ENCODE results near the gene EXD1. TPM values are rescaled to one million over a fixed set of nuclear protein-coding genes. Genes with fewer than 3 reads are reported as not detected.
A peak's percentile ranks its signal among the peaks of the same experiment; 100 is the strongest.

The EXD1 gene
- 0.36 and 0.39 TPM in 2 replicates for polyA plus RNA-seq (2011; rRNA removed)
- 0.03 and 0.08 TPM in 2 replicates for polyA plus RNA-seq (2012; cell fraction: cytosol; rRNA removed)
- not detected in 2 replicates for polyA plus RNA-seq (2012; cell fraction: nucleus; rRNA removed)
- polyA plus RNA-seq (2017; fragmentation: RNase III; extraction: RNeasy Plus Mini Kit Qiagen cat#74134 plus additional on column Dnase treatment): 0.14 to 0.34 TPM (median 0.26 TPM) in 3 replicates
- 0.19 and 0.25 TPM in 2 replicates for polyA minus RNA-seq (2011; rRNA and poly(A)+ RNA removed)

GRCh38 chr15:41230650-41231421, at the start of gene EXD1, which contains the start of gene CHP1:
Gene EXD1, minus strand, starts transcription at chr15:41230757. Its CDS starts 4,182 bp downstream, at chr15:41226575.
Gene CHP1, plus strand, starts transcription at chr15:41231268. Its CDS starts 115 bp downstream, at chr15:41231383.
- Histone ChIP-seq H3K9me3 (no peaks in the 10 kb centered on the region), H3K27ac (peak within 1 kb of the TSS; percentile 86 to 94), H3K4me1 (peaks cover 23% of the 10 kb centered on the region), H3K4me3 (peak within 1 kb of the TSS; percentile 83), H3K4me2 (peak within 1 kb of the TSS; percentile 86)
- ATAC-seq (peak; percentile 98 to 99), DNase-seq (ENCODE audit: low read depth in 1 of 2, low spot score in 1 of 2) (peak; percentile 88 to 97), FAIRE-seq (no peak)
- POLR2A ChIA-PET: interaction anchor here (0.6 to 1.5 kb wide), 8 partner anchors 19 to 278 kb away, joined by 3 to 8 read pairs (median 4); partner anchors contain the start of genes CHAC1, INO80, NUSAP1 and OIP5
- CTCF ChIA-PET: interaction anchor here (0.6 to 2.5 kb wide), 19 partner anchors 8 to 328 kb away, joined by 3 to 15 read pairs (median 4); partner anchors contain the start of genes NUSAP1 and OIP5
- WGBS (ENCODE audit: missing lambda C conversion rate): 0% methylated on average over 30 of the region's 72 CpGs
- TF ChIP-seq BCL3 (IDR thresholded peaks at IDR 0.05): no peak
- no peak for TF ChIP-seq FOSL2 (IDR thresholded peaks at IDR 0.05)
- peak; percentile 70 for TF ChIP-seq FOSL2 (CRISPR knock-in tag; IDR thresholded peaks at IDR 0.05)
- no peak for TF ChIP-seq HOXB13 (CRISPR knock-in tag; IDR thresholded peaks at IDR 0.05; ENCODE audit: low read depth)
- peak; percentile 37 for TF ChIP-seq POLR2A (IDR thresholded peaks at IDR 0.05; ENCODE audit: low read length)
- TF ChIP-seq HEYL (CRISPR knock-in tag; IDR thresholded peaks at IDR 0.05): no peak
- TF ChIP-seq MYC (IDR thresholded peaks at IDR 0.05; ENCODE audit: borderline replicate concordance, low read length): peak; percentile 70; the same call in 1 of the 2 replicates
- TF ChIP-seq ZFP36 (IDR thresholded peaks at IDR 0.05; ENCODE audit: borderline replicate concordance, partially characterized antibody): no peak
- TF ChIP-seq RFX5 (IDR thresholded peaks at IDR 0.05): no peak
- peak; percentile 21 for TF ChIP-seq USF2 (IDR thresholded peaks at IDR 0.05)
- TF ChIP-seq CHD2 (IDR thresholded peaks at IDR 0.05; ENCODE audit: low read length, partially characterized antibody): no peak
- TF ChIP-seq HDAC2 (IDR thresholded peaks at IDR 0.05): no peak
- TF ChIP-seq ZNF302 (CRISPR knock-in tag; IDR thresholded peaks at IDR 0.05): no peak
- TF ChIP-seq CTCF (IDR thresholded peaks at IDR 0.05): peak; percentile 78
- TF ChIP-seq MAX (IDR thresholded peaks at IDR 0.05): peak; percentile 99
- no peak for TF ChIP-seq KDM1A (IDR thresholded peaks at IDR 0.05; ENCODE audit: low read depth)
- TF ChIP-seq ESRRA (IDR thresholded peaks at IDR 0.05; ENCODE audit: borderline replicate concordance, low read length): no peak
- TF ChIP-seq HOXB5 (CRISPR knock-in tag; IDR thresholded peaks at IDR 0.05): peak; percentile 70; the same call in 1 of the 2 replicates
- TF ChIP-seq CEBPB (IDR thresholded peaks at IDR 0.05): no peak
- TF ChIP-seq RCOR1 (IDR thresholded peaks at IDR 0.05; ENCODE audit: low read depth, low read length): 0 out of 2 replicates have a peak, but pooled peaks have one; percentile 4
- TF ChIP-seq SMC3 (IDR thresholded peaks at IDR 0.05): peak; percentile 45
- TF ChIP-seq ZC3H11A (IDR thresholded peaks at IDR 0.05): no peak
- no peak for TF ChIP-seq EHMT2 (IDR thresholded peaks at IDR 0.05; ENCODE audit: low read depth)
- TF ChIP-seq HOXA7 (CRISPR knock-in tag; IDR thresholded peaks at IDR 0.05): no peak
- no peak for TF ChIP-seq KDM5A (IDR thresholded peaks at IDR 0.05)
- no peak for TF ChIP-seq ZSCAN20 (CRISPR knock-in tag; IDR thresholded peaks at IDR 0.05)
- TF ChIP-seq FOSB (CRISPR knock-in tag; IDR thresholded peaks at IDR 0.05): no peak
- TF ChIP-seq CBX8 (IDR thresholded peaks at IDR 0.05): no peak
- peak; percentile 14 for TF ChIP-seq MAFK (IDR thresholded peaks at IDR 0.05; ENCODE audit: partially characterized antibody)
- peak; percentile 98 for TF ChIP-seq E2F6 (IDR thresholded peaks at IDR 0.05; ENCODE audit: borderline replicate concordance, low read depth)
- no peak for TF ChIP-seq HES2 (IDR thresholded peaks at IDR 0.05)
- 0 out of 2 replicates have a peak, but pooled peaks have one; percentile 50 for TF ChIP-seq EHF (CRISPR knock-in tag; IDR thresholded peaks at IDR 0.05)
- TF ChIP-seq RAD21 (conservative IDR thresholded peaks at IDR 0.05 in 1 of 2, IDR thresholded peaks at IDR 0.05 in 1 of 2): peak; percentile 35 to 45; a peak in 4 of 5 replicates
- no peak for TF ChIP-seq EP300 (IDR thresholded peaks at IDR 0.05)
- TF ChIP-seq RNF2 (IDR thresholded peaks at IDR 0.05; ENCODE audit: borderline replicate concordance, low read depth): peak; percentile 85
- TF ChIP-seq NFE2L2 (conservative IDR thresholded peaks at IDR 0.05; ENCODE audit: low read length): no peak
- no peak for TF ChIP-seq JUNB (IDR thresholded peaks at IDR 0.05)
- TF ChIP-seq FOXS1 (CRISPR knock-in tag; IDR thresholded peaks at IDR 0.05): no peak

Measured in A549 (cell line).